ENCODE data around the gene SRD5A1.

Gene SRD5A1

GRCh38 chr5:6626508-6626907 is 6.7 kb upstream of the SRD5A1 start:
- no peak overlapping the region for H3K27ac ChIP-seq
- ChIA-PET CTCF (no interaction called here), POLR2A (ENCODE audit: low non-redundant PET) (no interaction called here)
- no peak for DNase-seq (ENCODE audit: low spot score)
- TF ChIP-seq, protein P1, sequence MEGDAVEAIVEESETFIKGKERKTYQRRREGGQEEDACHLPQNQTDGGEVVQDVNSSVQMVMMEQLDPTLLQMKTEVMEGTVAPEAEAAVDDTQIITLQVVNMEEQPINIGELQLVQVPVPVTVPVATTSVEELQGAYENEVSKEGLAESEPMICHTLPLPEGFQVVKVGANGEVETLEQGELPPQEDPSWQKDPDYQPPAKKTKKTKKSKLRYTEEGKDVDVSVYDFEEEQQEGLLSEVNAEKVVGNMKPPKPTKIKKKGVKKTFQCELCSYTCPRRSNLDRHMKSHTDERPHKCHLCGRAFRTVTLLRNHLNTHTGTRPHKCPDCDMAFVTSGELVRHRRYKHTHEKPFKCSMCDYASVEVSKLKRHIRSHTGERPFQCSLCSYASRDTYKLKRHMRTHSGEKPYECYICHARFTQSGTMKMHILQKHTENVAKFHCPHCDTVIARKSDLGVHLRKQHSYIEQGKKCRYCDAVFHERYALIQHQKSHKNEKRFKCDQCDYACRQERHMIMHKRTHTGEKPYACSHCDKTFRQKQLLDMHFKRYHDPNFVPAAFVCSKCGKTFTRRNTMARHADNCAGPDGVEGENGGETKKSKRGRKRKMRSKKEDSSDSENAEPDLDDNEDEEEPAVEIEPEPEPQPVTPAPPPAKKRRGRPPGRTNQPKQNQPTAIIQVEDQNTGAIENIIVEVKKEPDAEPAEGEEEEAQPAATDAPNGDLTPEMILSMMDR (conservative IDR thresholded peaks at IDR 0.05; ENCODE audit: low read depth) = no peak

GRCh38 chr5:6631441-6631840 is 1.8 kb upstream of the SRD5A1 start:
- TF ChIP-seq, protein P1 (conservative IDR thresholded peaks at IDR 0.05; ENCODE audit: low read depth) = no peak
- no peak overlapping the region for H3K27ac ChIP-seq
- CTCF ChIA-PET = no interaction called here
- POLR2A ChIA-PET (ENCODE audit: low non-redundant PET) = no interaction called here
- no peak for DNase-seq (ENCODE audit: low spot score)

- H3K27ac ChIP-seq = peak overlapping the region; percentile 89
- ChIA-PET POLR2A (ENCODE audit: low non-redundant PET) (interaction anchor here (1.6 kb wide), 1 partner anchor 80 kb away, joined by 5 read pairs; no protein-coding TSS in a partner anchor), CTCF (interaction anchor here (0.5 to 0.8 kb wide), 4 partner anchors 9 to 113 kb away, joined by 3 to 4 read pairs (median 3); no protein-coding TSS in a partner anchor)
- peak; percentile 36 for DNase-seq (ENCODE audit: low spot score)
- TF ChIP-seq, protein P1 (conservative IDR thresholded peaks at IDR 0.05; ENCODE audit: low read depth) = 0 out of 2 replicates have a peak, but pooled peaks have one; percentile 19
Observed at GRCh38 chr5:6632324-6632887, 834 bp upstream of the SRD5A1 start.

DNA sequence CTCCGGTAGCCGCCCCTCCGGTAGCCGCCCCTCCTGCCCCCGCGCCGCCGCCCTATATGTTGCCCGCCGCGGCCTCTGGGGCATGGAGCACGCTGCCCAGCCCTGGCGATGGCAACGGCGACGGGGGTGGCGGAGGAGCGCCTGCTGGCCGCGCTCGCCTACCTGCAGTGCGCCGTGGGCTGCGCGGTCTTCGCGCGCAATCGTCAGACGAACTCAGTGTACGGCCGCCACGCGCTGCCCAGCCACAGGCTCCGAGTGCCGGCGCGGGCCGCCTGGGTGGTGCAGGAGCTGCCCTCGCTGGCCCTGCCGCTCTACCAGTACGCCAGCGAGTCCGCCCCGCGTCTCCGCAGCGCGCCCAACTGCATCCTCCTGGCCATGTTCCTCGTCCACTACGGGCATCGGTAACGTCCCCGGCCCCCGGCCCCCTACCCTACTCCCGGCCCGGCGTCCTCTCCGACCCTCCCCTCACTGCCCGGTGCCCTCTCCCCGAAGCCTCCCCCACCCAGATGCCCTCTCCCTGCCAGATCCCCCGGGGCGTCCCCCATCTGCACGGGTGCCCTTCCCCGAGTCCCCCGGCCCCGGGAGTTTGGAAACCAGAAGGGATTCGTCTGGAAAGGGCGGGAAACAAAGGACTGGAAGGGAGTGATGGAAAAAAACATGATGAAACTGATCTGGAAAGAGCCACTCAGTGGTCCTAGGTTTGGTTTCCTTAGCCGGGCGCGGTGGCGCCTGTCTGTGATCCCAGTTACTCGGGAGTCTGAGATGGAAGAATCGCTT is 417 bp downstream of the SRD5A1 start:
- POLR2A ChIA-PET (ENCODE audit: low non-redundant PET) = interaction anchor here (1.6 kb wide), 1 partner anchor 79 kb away, joined by 5 read pairs; no protein-coding TSS in a partner anchor
- TF ChIP-seq, protein P1 (conservative IDR thresholded peaks at IDR 0.05; ENCODE audit: low read depth) = no peak
- H3K27ac ChIP-seq = peak overlapping the region; percentile 89
- DNase-seq (ENCODE audit: low spot score) = peak; percentile 20
- CTCF ChIA-PET = no interaction called here

- TF ChIP-seq, protein P1 (conservative IDR thresholded peaks at IDR 0.05; ENCODE audit: low read depth) = no peak
- DNase-seq (ENCODE audit: low spot score) = peak; percentile 21
- peak overlapping the region; percentile 89 for H3K27ac ChIP-seq
- ChIA-PET CTCF (interaction anchor here (0.7 to 0.8 kb wide), 2 partner anchors 20 to 93 kb away, joined by 3 to 4 read pairs; no protein-coding TSS in a partner anchor), POLR2A (ENCODE audit: low non-redundant PET) (no interaction called here)
Observed at GRCh38 chr5:6634306-6634705, 1.1 kb downstream of the SRD5A1 start.

DNA sequence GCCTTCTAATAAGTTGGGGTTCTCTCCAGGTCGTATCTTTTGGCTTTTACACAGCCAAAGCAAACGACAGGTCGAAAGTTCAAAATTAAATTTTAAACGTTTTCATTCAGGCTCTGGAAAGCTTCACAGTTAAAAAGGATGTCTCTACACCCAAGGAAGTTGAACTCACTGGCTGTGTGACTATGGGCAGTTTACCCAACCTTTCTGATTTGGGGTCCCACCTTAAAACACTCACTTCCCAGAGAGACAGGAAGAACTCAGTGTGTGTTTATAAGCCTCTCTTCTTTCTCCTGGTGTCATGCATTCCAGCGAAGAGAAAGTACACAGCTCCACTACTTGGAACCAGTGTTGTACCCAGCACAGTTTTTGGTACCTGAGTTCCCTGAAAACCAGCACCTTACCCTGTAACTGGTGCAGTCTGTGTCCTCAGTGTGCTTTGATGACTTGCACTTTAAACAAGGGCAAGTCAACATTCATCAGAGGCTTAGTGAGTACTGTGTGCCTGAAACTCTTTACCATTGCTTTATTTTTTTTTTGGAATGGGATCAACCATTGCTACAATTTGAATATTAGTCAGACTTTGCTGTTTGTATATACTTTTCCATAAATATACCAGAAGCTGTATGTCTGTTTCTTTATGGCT is 1.7 kb downstream of the SRD5A1 start:
- no peak for DNase-seq (ENCODE audit: low spot score)
- TF ChIP-seq, protein P1 (conservative IDR thresholded peaks at IDR 0.05; ENCODE audit: low read depth) = no peak
- POLR2A ChIA-PET (ENCODE audit: low non-redundant PET) = no interaction called here
- CTCF ChIA-PET = interaction anchor here (0.7 to 0.8 kb wide), 2 partner anchors 20 to 92 kb away, joined by 3 to 4 read pairs; no protein-coding TSS in a partner anchor
- H3K27ac ChIP-seq = peak overlapping the region; percentile 42
